Inferior parietal cortex (tissue), 1 donor: Measurements from ENCODE around the gene SNX8.

Experiments
- DNase-seq: peaks from one replicate; pipeline ENCODE4 v3.0.0-alpha.2; 2016; ENCODE audit errors: extremely low spot score

SNX8 gene

GRCh38 chr7:2220954-2221353 lies 93.3 kb downstream of the SNX8 start:
- DNase-seq, result no peak

GRCh38 chr7:2220506-2220905 lies 93.7 kb downstream of the SNX8 start:
- DNase-seq, result no peak

GRCh38 chr7:2220030-2220429 lies 94.2 kb downstream of the SNX8 start:
- no peak for DNase-seq

GRCh38 chr7:2219606-2220005 lies 94.6 kb downstream of the SNX8 start:
- no peak for DNase-seq

- no peak for DNase-seq
Measured at GRCh38 chr7:2219136-2219535, 95.1 kb downstream of the SNX8 start.

- no peak for DNase-seq
Measured at GRCh38 chr7:2218444-2218785, 95.8 kb downstream of the SNX8 start.

GRCh38 chr7:2217716-2218443 lies 96.4 kb downstream of the SNX8 start:
- DNase-seq, result no peak

GRCh38 chr7:2217206-2217605 lies 97.0 kb downstream of the SNX8 start:
- DNase-seq, result no peak

- DNase-seq, result no peak
Measured at GRCh38 chr7:2215851-2216250, 98.4 kb downstream of the SNX8 start.

- no peak for DNase-seq
Measured at GRCh38 chr7:2214636-2215035, 99.6 kb downstream of the SNX8 start.

- no peak for DNase-seq
Measured at GRCh38 chr7:2213551-2214215, 100.6 kb downstream of the SNX8 start.

- DNase-seq, result no peak
Measured at GRCh38 chr7:2212906-2213305, 101.3 kb downstream of the SNX8 start.

GRCh38 chr7:2211926-2212325 lies 102.3 kb downstream of the SNX8 start:
- DNase-seq, result no peak

- no peak for DNase-seq
Measured at GRCh38 chr7:2211259-2211880, 102.9 kb downstream of the SNX8 start.

- no peak for DNase-seq
Measured at GRCh38 chr7:2210551-2211258, 103.5 kb downstream of the SNX8 start.

- DNase-seq, result no peak
Measured at GRCh38 chr7:2209961-2210323, 104.3 kb downstream of the SNX8 start.

GRCh38 chr7:2209146-2209960 lies 104.9 kb downstream of the SNX8 start:
- peak; percentile 67 for DNase-seq

- DNase-seq, result no peak
Measured at GRCh38 chr7:2208712-2209111, 105.5 kb downstream of the SNX8 start.

GRCh38 chr7:2205036-2205780 lies 109.0 kb downstream of the SNX8 start:
- DNase-seq, result no peak

GRCh38 chr7:2204446-2204845 lies 109.8 kb downstream of the SNX8 start:
- DNase-seq, result no peak

GRCh38 chr7:2203766-2204300 lies 110.4 kb downstream of the SNX8 start:
- no peak for DNase-seq
